ENCODE results near the gene CX3CR1. TPM values are rescaled to one million over a fixed set of nuclear protein-coding genes. Genes with fewer than 3 reads are reported as not detected.
A peak's percentile ranks its signal among the peaks of the same experiment; 100 is the strongest.

Gene CX3CR1
- polyA plus RNA-seq, 12 donors, result 3.5 to 5.6 (median 4.2) TPM; not detected in 1

DNA sequence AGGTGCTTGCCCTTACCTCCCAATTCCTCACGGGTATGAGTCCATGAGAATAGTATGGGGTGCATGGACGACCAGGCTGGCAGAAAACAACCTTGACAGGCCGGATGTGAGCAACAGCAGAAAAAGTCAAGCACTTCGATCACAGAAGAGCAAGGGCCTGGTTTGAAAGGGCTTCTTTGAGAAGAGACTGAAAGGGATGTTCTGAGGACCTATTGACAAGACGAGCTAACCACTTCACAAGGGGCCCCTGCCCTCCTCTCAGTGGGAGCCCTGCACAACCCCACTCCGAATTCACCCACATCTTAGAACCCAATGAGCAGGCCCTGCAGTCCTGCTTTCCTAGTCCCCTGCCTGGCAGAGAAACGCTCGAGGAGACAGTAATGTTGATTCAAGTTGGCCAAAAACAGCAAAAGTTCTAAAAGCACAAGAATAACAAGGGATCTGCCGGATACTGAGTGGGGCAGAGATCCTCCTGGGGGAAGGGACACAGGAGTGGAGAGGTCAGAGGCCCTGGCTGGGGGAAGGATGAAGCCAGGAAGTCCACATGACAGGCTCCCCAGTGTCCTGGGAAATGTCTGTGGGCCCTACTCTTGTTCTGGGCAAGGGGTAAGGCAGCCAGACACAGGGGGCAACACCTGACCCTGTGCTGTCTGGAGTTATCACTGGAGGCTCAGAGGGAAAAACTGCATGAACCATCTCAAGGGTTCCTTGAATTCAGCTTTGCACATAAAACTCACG, 14.8 kb upstream of the CX3CR1 start:
- no peak for DNase-seq

DNA sequence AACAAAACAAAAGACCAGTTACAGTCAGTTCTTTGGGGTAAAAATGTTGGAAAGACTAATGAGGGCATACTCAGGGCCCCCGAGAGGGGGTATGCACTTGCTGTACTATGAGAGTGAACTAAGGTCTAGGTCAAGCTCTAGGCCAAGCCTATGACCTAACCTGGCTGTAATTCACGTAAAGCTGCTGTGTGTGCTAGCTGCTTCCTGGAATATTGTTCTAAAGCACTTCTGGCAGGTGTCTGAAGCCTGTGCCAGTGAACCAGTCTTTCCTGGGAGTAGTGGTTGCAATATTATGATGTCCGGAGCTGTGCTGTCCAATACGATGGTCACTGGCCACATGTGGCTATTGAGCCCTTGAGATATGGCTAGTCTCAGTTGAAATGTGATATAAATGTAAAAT, 13.1 kb upstream of the CX3CR1 start:
- DNase-seq, result no peak

DNA sequence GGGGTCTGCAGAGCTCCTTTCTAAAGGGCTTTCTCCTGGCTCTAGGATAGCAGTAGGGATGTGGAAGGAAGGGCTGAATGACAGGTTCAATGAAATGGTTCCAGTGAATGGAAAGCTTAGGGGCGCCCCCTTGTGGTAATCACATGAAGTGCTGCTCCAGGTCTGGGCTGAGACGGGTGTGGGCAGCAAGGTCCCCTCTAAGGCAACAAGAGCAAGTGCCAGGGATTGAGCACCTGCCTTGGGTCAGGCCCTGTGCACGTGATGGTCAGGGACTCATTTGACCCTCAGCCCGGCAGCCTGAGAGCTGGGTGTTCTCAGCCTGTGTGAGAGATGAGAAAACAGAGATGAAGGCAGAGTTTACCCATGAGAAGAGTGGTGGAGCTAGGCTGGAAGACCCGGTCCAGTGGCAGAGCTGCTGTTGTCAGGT, 12.1 kb upstream of the CX3CR1 start:
- DNase-seq, result peak; percentile 48

DNA sequence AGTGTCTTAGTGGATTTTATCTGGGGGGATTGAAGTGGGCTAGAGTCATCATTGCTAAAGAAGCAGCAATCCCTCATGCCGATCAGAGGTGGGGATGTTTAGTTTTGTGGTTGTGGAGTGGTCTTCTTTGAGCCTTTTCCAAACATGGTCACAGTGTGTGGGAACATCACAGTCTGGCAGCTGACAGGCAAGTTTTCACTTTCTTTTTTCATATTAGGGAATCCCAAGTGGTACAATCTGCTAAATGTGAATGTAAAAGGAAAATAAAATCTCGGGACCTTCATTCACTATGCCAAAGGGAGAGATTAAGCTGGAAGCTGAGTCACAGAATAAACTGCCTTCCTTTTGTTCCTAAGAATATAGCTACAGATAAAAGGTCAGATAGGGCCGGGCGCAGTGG, 10.4 kb upstream of the CX3CR1 start:
- DNase-seq, result no peak

DNA sequence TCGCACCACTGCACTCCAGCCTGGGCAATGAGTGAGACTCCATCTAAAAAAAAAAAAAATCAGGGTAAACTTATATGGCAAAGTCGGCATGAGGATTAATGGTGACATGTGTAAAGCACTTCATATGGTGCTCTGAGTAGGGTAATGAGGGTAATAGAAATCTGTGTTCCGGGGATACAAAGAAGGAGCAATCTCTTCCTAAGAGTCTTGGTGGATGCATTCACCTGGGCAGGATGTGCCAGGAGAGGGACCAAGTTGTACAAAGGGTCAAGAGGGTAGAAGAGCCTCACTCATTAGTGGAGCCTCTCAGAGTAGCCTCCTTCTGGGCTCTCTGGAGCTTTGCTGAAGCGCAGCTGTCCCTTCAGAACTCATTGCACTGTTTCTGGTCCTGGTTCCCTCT, 9.3 kb upstream of the CX3CR1 start:
- DNase-seq, result no peak

DNA sequence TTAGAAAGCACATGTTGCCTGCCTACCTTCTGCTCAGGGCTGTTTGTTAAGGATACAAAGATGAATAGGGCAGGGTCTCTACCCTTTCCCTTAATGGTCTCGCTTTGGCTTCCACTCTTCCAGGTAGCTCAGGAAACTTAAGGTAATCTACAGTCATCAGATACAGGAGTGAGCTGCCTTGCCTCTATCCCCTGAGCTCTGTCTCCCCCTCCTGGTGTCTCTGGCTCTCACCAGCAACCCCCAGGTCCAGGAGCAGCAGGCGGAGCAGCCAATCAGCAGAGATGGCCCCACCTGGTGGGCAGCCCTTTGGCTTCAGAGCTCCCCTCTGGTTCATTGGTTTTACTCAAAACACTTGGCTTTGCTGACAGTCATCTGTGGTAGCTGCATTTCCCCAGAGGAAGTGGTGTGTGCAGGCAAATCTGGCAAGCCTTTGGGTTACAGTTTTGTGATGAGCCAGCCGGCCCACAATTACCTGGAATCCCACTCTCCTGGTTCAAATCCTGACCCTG, 8.5 kb upstream of the CX3CR1 start:
- peak; percentile 62 for DNase-seq

DNA sequence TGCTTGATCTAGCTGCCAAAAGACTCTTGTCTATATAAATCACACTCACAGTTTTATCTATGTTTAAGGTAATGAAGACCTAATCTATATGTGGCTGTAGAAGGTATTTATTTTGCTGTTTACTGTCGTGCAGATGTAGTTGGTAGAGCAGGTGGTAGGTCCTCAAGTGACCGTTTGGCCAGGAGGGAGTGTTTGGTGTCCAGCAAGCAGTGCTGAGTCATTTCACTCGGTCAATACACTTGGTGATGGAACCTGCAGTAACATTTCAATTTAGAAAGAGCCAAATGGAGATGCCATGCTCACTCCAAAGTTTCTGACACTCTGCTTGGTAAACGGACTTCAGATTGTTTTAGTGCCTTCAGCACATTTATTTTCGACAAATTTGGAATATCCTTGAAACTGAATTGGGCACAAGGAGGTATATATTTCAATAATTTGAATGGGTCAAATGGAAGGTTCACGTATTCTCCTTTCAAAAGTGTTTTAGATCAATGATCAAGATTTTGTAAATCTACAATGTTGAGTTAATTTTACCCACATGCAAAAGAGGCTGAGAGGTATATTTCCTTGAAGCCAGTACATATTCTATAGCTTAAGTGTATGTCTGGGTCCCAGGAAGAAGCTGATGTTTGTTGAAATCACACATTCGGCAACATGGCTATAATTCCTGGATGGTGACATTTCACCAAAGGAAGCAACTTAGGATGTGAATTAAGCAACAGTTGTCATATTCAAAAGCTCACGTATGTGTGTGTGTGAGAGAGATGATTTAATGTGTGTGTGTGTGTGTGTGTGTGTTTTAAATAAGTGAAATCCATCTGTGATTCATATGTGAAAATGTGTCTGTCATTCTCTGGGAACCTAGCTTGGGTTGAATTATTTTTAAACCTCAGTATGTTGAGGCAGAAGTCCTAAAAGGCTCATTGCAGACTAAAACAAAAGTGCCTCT, 7.7 kb upstream of the CX3CR1 start:
- DNase-seq, result no peak

DNA sequence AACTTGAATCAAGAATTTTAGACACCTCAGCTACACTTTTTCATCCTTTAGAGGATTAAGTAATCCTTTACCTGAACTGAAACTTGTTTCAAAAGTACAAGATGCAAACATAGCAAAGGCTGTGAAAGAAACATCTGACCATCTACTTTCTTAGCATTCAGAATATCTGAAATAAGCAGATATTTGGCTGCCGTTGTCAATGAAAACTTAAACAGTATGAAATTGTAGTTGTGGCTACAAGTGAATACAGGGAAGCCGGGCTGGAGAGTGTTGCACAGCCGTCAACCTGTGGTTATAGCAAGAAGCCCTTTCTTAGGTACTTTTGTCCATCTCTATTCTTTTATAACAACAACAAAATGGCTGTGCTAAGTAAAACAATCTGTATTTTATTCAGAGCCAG, 6.9 kb upstream of the CX3CR1 start:
- no peak for DNase-seq

DNA sequence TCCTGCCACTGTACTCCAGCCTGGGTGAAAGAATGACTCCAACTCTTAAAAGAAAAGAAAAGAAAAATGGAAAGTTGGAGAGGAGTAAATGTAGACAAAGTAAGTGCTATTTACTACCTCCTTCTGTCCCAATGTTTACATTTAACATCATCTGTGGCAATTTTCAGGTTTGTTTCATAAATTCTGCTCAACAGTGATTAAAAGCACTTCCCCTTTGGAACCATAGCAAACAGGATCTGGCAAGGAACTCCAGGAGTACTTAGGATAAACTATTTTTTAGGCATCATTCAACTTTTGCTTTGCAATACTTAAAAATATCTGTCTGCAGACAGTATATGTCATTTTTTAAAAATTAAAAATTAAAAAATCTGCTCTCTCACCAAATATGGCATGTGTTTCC, 5.5 kb upstream of the CX3CR1 start:
- no peak for DNase-seq

DNA sequence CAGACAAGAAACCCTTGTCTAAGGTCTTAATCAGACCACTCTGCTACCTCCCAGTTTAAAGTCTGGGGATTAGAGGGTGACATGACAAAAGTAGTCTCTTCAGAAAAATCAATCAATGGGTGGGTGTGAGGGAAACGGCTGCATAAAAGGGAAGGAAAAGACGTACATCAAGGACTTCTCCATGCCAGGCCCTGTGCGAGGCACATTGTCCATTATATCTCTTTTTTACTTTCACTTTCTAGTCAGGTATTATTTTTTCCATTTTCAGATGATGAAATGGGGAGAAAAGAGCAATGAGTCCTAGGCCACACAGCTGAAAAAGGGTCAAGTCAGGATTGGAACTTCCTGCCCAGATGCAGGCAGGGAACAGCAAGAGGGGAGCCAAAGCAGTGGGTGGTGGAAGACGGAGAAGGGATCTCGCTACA, 4.6 kb upstream of the CX3CR1 start:
- no peak for DNase-seq

DNA sequence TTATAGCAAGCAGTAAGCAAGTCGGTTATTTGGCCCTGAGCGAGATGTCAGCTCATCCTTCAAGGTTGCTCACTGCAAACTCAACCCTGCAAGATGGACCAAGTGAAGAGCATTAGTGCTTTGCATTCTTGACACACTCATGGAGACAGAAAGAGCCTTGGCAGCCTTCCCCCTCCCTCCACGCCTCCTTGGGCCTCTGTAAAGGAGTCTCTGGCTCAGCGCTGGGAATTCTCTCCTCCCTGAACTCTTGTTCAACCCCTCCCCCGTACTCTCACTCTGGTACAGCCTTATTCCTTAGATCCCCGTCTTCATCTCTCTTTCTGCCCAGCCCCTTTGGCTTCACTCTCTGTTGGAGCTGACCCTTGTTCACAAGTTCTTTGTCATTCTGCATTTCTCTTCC, 2.2 kb upstream of the CX3CR1 start:
- no peak for DNase-seq

DNA sequence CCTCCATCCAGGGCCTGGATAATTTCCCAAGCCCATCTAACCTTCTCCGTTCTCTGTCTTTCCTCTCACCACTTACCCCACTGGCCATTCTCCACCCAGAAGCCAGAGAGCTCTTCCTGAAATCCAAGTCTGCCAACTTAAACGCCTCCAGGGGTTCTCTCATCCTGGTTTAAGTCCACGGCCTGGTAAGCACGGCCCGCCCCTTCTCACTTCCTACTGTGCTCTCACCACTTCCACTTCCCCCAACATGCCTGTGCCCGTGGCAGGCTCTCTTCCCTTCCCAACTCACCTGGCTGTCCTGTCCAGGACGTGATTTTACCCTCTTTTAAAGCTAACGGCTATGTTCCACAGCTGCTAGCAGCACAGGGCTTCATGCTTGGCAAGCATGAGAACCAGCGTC, 1.7 kb upstream of the CX3CR1 start:
- DNase-seq, result no peak

DNA sequence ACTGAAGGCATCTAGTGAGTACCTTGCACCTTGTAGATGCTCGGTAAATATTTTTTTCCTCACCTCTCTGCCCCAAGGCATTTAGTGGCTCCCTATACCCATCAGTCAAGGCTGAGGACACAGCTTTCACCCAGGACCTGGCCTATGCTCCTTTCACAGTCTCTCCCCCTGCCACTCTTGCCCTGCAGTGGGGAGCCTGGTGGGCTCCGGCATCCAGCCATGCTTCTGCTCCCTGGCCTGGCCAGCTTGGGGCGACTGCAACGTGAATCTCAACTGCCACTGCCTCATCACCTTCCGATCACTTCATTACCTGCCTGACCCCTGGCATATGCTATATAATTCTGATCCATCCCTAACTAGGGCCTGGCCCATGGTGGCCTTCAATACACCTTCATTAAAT, 735 bp upstream of the CX3CR1 start:
- no peak for DNase-seq

DNA sequence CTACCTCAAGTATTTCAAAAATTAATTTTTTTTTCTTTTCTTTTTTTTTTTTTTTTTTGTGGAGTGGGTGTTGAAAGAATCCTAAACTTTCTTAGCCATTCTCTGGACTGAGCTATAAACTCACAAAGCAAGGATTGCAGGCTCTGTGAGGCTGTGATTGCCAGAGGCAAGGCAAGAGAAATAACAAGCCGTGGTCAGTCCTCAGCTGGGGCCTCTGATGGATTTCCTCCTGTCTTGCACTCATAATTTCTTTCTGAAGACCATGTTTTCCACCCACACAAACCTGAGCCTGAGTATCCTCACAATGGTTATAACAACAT, 1.3 kb downstream of the CX3CR1 start:
- DNase-seq, result no peak

DNA sequence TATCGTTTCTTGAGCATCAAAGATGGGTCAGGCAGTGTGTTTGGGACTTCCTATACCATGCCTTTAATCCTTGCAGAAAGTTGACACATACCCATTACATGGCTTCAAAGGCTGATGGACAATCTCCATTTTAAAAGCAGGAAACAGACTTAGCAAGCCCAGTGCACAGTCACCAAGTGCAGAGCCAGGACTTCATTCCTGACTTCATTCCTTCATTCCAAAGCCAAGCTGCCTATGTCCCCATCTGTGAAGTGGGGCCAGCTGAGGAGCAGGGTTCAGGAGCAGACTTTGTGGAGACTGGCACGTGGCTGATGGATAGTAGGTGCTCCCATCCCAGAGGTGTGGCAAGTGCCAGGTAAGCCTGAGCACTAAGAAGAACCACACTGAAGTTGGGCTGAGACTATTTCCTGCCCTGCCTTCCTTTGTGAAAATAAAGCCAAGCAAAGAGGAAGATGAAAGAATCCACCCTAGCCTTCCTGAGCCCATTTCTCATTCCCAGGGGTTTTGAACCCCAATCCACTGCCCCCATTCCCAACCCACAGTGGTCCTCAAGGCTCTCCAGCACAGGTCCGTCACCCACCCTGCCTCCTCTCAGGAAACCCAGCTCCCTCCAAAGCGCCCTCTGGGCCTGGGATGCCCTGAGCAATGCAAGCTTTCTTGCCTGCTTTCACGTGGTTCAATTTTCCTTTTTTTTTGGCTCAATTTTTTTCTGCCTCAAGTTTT, 1.8 kb downstream of the CX3CR1 start:
- no peak for DNase-seq

DNA sequence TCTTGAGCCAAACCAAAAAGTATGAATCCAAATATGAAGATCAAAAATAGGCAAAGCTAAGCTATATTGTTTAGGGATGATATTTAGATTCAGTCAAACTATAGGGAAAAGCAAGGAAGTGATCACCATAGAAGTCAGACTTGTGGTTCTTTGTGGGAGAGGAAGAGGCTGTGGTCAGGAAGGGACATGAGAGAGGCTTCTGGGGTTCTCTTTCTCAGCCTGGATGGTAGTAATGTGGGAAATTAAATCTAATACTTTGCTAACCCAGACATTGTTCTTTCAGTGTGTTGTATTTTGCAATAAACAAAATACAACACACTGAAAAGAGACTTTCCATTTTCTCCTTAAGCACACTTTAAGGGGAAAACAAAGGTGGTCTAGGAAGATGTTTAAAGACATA, 3.1 kb downstream of the CX3CR1 start:
- no peak for DNase-seq

DNA sequence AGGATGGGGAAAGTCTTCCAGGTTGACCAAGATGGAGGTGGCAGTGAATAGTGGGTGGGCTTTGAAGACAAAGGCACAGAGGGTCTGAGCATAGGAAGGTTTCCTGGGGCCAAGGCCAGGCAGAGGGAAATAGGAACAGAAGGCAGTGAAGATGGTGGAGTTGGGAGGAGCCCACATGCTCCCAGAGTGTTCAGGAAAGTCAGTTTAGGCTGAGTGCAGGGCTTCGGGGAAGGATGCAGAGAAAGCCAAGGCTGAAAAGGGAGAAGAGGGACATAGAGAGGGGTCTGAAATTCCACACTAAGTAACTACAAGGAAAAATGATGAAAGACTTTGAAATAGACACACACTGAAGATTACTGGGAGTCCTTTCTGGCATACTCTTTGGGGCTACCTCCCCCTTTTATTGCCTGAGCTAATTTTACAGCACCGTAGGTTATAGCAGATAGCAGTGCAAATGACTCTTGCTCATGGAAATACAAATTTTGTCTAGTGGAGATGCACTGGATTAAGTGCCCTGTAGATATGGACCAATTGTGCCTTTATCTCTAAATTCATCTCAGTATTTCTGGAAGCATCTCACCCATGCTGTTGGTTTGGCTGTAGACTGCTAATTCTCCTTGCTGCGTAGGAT, 3.8 kb downstream of the CX3CR1 start:
- no peak for DNase-seq

DNA sequence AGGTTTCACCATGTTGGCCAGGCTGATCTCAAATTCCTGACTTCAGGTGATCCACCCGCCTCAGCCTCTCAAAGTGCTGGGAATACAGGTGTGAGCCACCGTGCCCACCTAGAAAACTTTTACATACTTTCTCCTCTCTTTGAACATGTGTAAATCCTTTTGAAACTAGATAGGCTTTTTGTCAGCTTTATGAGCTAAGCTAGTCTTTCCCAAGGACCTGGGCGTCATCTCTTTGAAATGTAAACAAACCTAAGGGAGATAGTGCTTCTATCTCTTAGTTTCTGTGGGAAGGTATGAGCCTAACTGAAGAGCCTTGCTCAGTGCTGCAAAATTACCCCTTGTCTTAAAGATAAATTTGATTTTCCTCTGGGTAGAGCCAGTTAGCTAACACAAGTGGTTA, 4.8 kb downstream of the CX3CR1 start:
- DNase-seq, result no peak

DNA sequence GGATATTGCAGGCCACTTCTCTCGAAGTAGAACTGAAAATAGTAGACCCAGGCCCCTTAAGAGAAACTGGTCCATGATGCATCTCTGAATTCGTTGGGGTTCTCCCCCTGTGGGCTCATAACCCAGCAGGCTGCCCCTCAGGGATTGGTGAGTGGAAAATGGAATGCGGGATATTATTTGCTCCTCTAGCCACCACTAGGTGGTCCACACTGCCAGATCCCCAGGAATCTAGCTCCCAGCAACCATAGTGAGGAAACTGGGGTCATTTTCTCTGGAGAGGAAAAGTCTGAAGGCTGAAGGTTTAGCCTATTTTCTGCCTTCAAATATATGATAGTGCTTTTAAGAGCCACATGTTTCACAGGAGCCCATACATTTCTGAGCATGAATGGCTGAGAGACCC, 6.7 kb downstream of the CX3CR1 start:
- DNase-seq, result no peak

DNA sequence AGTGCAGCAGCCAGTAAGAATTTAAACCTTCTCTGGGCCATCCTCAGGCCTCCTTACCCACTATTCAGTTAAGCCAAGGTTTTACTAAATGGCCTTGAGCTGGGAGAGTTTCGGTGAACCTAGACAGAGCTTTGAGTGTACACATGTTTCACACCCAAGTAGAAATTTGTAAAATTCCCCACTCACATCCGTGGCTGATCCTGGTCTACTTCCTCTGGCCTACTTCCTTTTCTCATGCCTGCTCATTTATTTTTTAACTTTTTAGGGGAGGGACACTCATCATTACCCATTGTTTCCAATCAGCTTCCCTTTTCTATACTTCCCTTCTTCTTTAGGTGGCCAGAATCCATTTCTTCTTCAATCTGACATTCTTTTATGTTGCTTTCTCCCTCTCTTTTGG, 7.6 kb downstream of the CX3CR1 start:
- no peak for DNase-seq

DNA sequence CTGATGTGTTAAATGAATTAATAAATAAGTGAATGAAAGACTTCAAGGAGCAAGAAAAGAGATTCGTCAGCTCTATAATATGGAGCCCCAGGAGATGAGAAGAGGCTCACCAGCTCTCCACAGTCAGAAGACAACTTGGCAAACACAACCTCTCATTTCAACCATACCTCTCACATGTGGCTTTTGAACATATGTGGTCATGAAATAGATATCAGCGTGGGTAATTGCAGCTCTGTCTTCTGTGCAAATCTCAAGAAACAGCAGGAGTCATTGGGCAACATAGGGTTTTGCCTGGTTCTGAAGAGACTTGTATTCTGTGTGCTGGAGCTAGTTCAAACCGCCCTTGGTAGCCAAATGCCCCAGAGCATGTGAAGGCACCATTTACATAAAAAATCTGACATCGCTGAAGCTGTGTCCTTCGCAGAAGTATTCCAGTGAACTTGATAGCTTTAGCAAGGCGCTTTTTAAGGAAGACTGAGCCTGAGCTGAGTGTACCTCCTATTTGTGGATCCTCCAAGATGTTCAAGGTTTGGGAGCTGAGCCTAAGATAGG, 8.4 kb downstream of the CX3CR1 start:
- no peak for DNase-seq

DNA sequence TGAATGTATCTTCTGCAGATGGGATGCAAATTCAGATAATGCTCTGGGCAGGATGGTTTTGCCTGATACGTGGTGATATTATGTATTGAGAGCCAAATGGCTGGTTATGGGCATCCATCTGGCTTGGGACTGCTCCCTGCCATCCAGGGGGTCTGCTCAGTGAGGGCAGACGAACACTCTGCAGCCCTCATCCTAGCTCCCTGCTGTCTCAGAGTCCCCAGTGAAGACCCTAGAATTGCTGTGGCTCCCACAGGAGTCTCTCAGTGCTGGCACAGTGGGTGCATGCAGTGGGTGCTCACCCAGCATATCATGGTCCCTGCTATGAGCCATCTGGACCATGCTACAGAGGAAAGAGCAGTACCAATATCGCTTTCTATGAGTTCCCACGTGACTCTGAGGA, 10.3 kb downstream of the CX3CR1 start:
- DNase-seq, result no peak

All from muscle of arm (tissue), 12 donors.